Nucleus accumbens (tissue), 56 donors: ENCODE results near the gene NCBP2.

ENCODE experiments used
- DNase-seq, 56 donors: peaks; one replicate each; lab custom pipeline; 2025; lab: John Stamatoyannopoulos, UW

NCBP2 gene

GRCh38 chr3:196942915-196943277 is 568 bp upstream of the NCBP2 start:
- DNase-seq, result peak in 6 of 56 donors; percentile 19 to 39 (median 25)

- peak in 26 of 56 donors; percentile 37 to 86 (median 64) for DNase-seq
These were observed 551 bp downstream of the NCBP2 start for GRCh38 chr3:196941729-196942225.

- no peak for DNase-seq
These were observed 3.8 kb downstream of the NCBP2 start for GRCh38 chr3:196938576-196938975.

- DNase-seq, result no peak
These were observed 4.2 kb downstream of the NCBP2 start for GRCh38 chr3:196938124-196938523.

GRCh38 chr3:196936288-196936687 is 6.0 kb downstream of the NCBP2 start:
- no peak for DNase-seq

- DNase-seq, result no peak
These were observed 9.7 kb downstream of the NCBP2 start for GRCh38 chr3:196932600-196932999.

GRCh38 chr3:196931828-196932587 is 10.3 kb downstream of the NCBP2 start:
- DNase-seq, result no peak

GRCh38 chr3:196931157-196931556 is 11.2 kb downstream of the NCBP2 start:
- DNase-seq, result no peak

- DNase-seq, result no peak
These were observed 14.5 kb downstream of the NCBP2 start for GRCh38 chr3:196927571-196928453.

- no peak for DNase-seq
These were observed 21.6 kb downstream of the NCBP2 start for GRCh38 chr3:196920733-196921132.

- DNase-seq, result no peak
These were observed 23.4 kb downstream of the NCBP2 start for GRCh38 chr3:196918968-196919367.

- DNase-seq, result no peak
These were observed 25.3 kb downstream of the NCBP2 start for GRCh38 chr3:196916995-196917394.

- no peak for DNase-seq
These were observed 26.1 kb downstream of the NCBP2 start for GRCh38 chr3:196916221-196916620.

- no peak for DNase-seq
These were observed 27.0 kb downstream of the NCBP2 start for GRCh38 chr3:196915375-196915774.

GRCh38 chr3:196914866-196915265 is 27.5 kb downstream of the NCBP2 start:
- DNase-seq, result no peak

GRCh38 chr3:196903740-196904139 is 38.6 kb downstream of the NCBP2 start:
- DNase-seq, result no peak

- DNase-seq, result no peak
These were observed 40.0 kb downstream of the NCBP2 start for GRCh38 chr3:196902296-196902695.

GRCh38 chr3:196901768-196902167 is 40.6 kb downstream of the NCBP2 start:
- no peak for DNase-seq

GRCh38 chr3:196896229-196896628 is 46.1 kb downstream of the NCBP2 start:
- no peak for DNase-seq

GRCh38 chr3:196894557-196895295 is 47.6 kb downstream of the NCBP2 start:
- DNase-seq, result no peak
